Loucy (cell line): Measurements from ENCODE around the gene WWOX.

Experiments
- CTCF ChIP-seq: fragments of 200-600 bp; sonication (generic); conservative IDR thresholded peaks from 2 replicates; pipeline ENCODE4 v1.5.1; 2014; ENCODE audit warnings: mild to moderate bottlenecking, antibody characterized with exemption, low read length
- EZH2phosphoT487 ChIP-seq: fragments of 200-600 bp; IDR thresholded peaks from 2 replicates; pipeline ENCODE4 v1.6.1; 2018; ENCODE audit warnings: antibody characterized with exemption, mild to moderate bottlenecking, moderate library complexity, borderline replicate concordance

GRCh38 chr16:79248351-79248750, 1148.9 kb downstream of the WWOX start:
- TF ChIP-seq CTCF (no peak), EZH2phosphoT487 (no peak)
